ENCODE measurements around the gene TCFL5.

Gene TCFL5

GRCh38 chr20:62906647-62907375, 45.2 kb upstream of the TCFL5 start:
- POLR2A ChIA-PET (ENCODE audit: low non-redundant PET): no interaction called here
- DNase-seq (ENCODE audit: low spot score): no peak
- CTCF ChIA-PET: interaction anchor here (0.5 to 1.6 kb wide), 6 partner anchors 9 to 404 kb away, joined by 3 to 4 read pairs (median 3); no protein-coding TSS in a partner anchor
- no peak overlapping the region for H3K27ac ChIP-seq
- TF ChIP-seq, protein P1, sequence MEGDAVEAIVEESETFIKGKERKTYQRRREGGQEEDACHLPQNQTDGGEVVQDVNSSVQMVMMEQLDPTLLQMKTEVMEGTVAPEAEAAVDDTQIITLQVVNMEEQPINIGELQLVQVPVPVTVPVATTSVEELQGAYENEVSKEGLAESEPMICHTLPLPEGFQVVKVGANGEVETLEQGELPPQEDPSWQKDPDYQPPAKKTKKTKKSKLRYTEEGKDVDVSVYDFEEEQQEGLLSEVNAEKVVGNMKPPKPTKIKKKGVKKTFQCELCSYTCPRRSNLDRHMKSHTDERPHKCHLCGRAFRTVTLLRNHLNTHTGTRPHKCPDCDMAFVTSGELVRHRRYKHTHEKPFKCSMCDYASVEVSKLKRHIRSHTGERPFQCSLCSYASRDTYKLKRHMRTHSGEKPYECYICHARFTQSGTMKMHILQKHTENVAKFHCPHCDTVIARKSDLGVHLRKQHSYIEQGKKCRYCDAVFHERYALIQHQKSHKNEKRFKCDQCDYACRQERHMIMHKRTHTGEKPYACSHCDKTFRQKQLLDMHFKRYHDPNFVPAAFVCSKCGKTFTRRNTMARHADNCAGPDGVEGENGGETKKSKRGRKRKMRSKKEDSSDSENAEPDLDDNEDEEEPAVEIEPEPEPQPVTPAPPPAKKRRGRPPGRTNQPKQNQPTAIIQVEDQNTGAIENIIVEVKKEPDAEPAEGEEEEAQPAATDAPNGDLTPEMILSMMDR (conservative IDR thresholded peaks at IDR 0.05; ENCODE audit: low read depth): no peak

DNA sequence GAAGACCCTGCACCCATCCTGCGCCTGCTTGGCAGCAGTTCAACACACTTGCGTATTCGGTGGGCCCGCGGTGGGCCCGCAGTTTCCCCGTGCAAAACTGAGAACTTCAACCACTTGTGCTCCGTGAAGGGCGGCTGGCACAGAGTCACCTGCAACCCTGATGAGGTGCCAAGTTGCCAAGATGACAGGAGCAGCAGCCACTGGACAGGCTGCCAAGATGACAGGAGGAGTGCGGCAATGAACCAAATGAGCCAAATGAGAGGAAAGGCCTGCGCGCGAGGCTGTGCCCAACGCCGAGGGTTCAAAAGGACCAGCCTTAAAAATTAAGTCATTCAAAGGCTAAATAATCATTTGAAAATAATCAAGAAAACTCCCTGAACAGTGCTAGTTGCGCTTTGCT, 44.6 kb upstream of the TCFL5 start:
- TF ChIP-seq, protein P1 (conservative IDR thresholded peaks at IDR 0.05; ENCODE audit: low read depth): no peak
- ChIA-PET CTCF (interaction anchor here (0.6 to 0.7 kb wide), 3 partner anchors 9 to 435 kb away, joined by 3 to 4 read pairs (median 4); no protein-coding TSS in a partner anchor), POLR2A (ENCODE audit: low non-redundant PET) (no interaction called here)
- DNase-seq (ENCODE audit: low spot score): no peak
- H3K27ac ChIP-seq: no peak overlapping the region; the same call in 1 of the 2 replicates

DNA sequence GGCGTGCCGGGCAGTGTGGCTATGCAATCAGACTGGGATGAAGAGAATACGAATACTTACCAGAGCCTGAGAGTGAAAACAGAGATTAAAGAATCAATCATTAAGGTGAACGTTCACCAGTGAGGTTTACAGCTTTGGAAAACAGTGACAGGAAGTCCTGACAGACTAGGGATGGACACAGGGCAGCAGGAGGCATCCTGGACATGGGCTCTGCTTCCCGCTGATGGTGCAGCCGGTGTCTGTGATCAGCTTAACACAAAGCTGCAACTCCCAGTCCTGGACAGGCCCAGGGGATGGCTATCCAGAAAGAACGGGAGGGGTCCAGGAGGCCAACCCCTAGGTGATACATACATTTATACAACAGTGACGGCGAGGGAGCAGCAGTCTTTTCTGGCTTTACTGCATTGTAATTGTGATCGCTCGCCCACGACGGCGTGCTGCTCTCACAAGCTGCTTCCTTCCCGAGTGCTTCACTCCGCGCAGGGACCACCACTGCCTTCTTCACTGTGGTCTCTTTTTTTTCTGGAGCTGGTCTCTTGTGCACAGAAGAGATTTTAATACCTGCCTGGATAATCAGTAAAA, 44.0 kb upstream of the TCFL5 start:
- H3K27ac ChIP-seq: peak overlapping the region; percentile 8; the same call in 1 of the 2 replicates
- no peak for DNase-seq (ENCODE audit: low spot score)
- TF ChIP-seq, protein P1 (conservative IDR thresholded peaks at IDR 0.05; ENCODE audit: low read depth): no peak
- ChIA-PET POLR2A (ENCODE audit: low non-redundant PET) (no interaction called here), CTCF (interaction anchor here (0.6 to 0.7 kb wide), 3 partner anchors 11 to 435 kb away, joined by 3 to 4 read pairs (median 4); no protein-coding TSS in a partner anchor)

- ChIA-PET CTCF (interaction anchor here (0.7 to 5.7 kb wide), 4 partner anchors 14 to 114 kb away, joined by 3 to 33 read pairs (median 4); no protein-coding TSS in a partner anchor), POLR2A (ENCODE audit: low non-redundant PET) (interaction anchor here (1.2 kb wide), 1 partner anchor 12 kb away, joined by 3 read pairs; no protein-coding TSS in a partner anchor)
- peak overlapping the region; percentile 48 for H3K27ac ChIP-seq
- TF ChIP-seq, protein P1 (conservative IDR thresholded peaks at IDR 0.05; ENCODE audit: low read depth): no peak
- peak; percentile 46 for DNase-seq (ENCODE audit: low spot score)
Measured at GRCh38 chr20:62902926-62903615, 41.4 kb upstream of the TCFL5 start.

DNA sequence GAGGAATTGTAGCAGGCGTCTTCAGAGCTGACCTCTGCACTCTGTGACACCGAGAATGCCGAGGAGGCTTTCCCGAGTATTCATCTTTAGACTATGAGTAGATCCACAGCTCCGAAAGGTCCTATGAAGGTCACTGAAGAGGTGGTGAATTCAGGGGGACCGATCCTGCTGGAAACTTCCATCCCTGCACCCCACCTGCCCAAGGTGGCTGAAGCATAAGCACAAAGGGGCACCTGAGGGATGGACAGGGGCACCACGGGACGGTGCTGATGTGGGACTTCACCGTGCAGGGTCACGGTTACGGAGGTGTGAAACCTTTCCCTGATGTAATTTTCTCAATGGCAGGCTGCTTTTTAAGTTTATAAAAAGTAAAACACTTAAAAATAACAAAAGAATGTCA, 40.3 kb upstream of the TCFL5 start:
- DNase-seq (ENCODE audit: low spot score): no peak
- ChIA-PET POLR2A (ENCODE audit: low non-redundant PET) (no interaction called here), CTCF (interaction anchor here (0.6 to 5.7 kb wide), 7 partner anchors 13 to 114 kb away, joined by 4 to 33 read pairs (median 5); no protein-coding TSS in a partner anchor)
- TF ChIP-seq, protein P1 (conservative IDR thresholded peaks at IDR 0.05; ENCODE audit: low read depth): no peak
- H3K27ac ChIP-seq: peak overlapping the region; percentile 46

All from RWPE1 (cell line).